ENCODE measurements around the gene ASTE1. TPM values are rescaled to one million over a fixed set of nuclear protein-coding genes. Genes with fewer than 3 reads are reported as not detected.

Gene ASTE1
- total RNA-seq, result 3.7 and 5.4 TPM in 2 replicates

GRCh38 chr3:131026321-131027151 is at the start of gene ASTE1, which contains the start of gene NEK11:
Gene ASTE1, minus strand, starts transcription at chr3:131026825. Its CDS starts 1,519 bp downstream, at chr3:131025306.
Gene NEK11, plus strand, starts transcription at chr3:131026877. Its CDS starts 2,832 bp downstream, at chr3:131029709.

Other genes with a start within 250 kb of the ASTE1 start
- gene ATP2C1, start 132.7 kb downstream of the ASTE1 start, total RNA-seq, result 50.3 and 54.6 TPM in 2 replicates
- gene NEK11, start 52 bp upstream of the ASTE1 start, total RNA-seq, result 2.0 and 4.3 TPM in 2 replicates